ENCODE data around the gene STK11. TPM values are rescaled to one million over a fixed set of nuclear protein-coding genes. Genes with fewer than 3 reads are reported as not detected.

The STK11 gene
- total RNA-seq, 3 donors from 2014 or later = 32.8 to 55.0 (median 52.1) TPM

- intact Hi-C loops (cut with DNase I; ENCODE audit: low total_unique reads) = no loop called here
- H3K4me1 ChIP-seq = peaks cover 0 to 5% of the 10 kb centered on the region in 2 donors
- TF ChIP-seq POLR2AphosphoS5 (IDR thresholded peaks at IDR 0.05) (no peak), POLR2A (IDR thresholded peaks at IDR 0.05) (no peak), CTCF (IDR thresholded peaks at IDR 0.05) (no peak)
- no peak overlapping the region for H3K4me3 ChIP-seq
- no peak overlapping the region for H3K27ac ChIP-seq
- no peak for DNase-seq (ENCODE audit: low spot score in 2 of 2)
- H3K36me3 ChIP-seq = no peaks in the 10 kb centered on the region
- H3K9me3 ChIP-seq = no peaks in the 10 kb centered on the region
- H3K27me3 ChIP-seq = no peaks in the 10 kb centered on the region
Observed at GRCh38 chr19:1234051-1234954, 28.7 kb downstream of the STK11 start.

GRCh38 chr19:1234955-1235380 is 29.4 kb downstream of the STK11 start:
- no peak overlapping the region for H3K27ac ChIP-seq
- H3K4me1 ChIP-seq = peaks cover 0 to 5% of the 10 kb centered on the region in 2 donors
- TF ChIP-seq POLR2AphosphoS5 (IDR thresholded peaks at IDR 0.05) (no peak), CTCF (IDR thresholded peaks at IDR 0.05) (no peak), POLR2A (IDR thresholded peaks at IDR 0.05) (no peak)
- intact Hi-C loops (cut with DNase I; ENCODE audit: low total_unique reads) = no loop called here
- no peak overlapping the region for H3K4me3 ChIP-seq
- no peaks in the 10 kb centered on the region for H3K36me3 ChIP-seq
- no peak for DNase-seq (ENCODE audit: low spot score in 2 of 2)
- H3K9me3 ChIP-seq = no peaks in the 10 kb centered on the region
- no peaks in the 10 kb centered on the region for H3K27me3 ChIP-seq

GRCh38 chr19:1235625-1236538 is 30.3 kb downstream of the STK11 start:
- H3K9me3 ChIP-seq = no peaks in the 10 kb centered on the region
- H3K27me3 ChIP-seq = no peaks in the 10 kb centered on the region
- no peak for DNase-seq (ENCODE audit: low spot score in 2 of 2)
- H3K27ac ChIP-seq = no peak overlapping the region
- TF ChIP-seq POLR2A (IDR thresholded peaks at IDR 0.05) = no peak
- TF ChIP-seq CTCF (IDR thresholded peaks at IDR 0.05) = no peak
- TF ChIP-seq POLR2AphosphoS5 (IDR thresholded peaks at IDR 0.05) = no peak
- H3K4me1 ChIP-seq = peaks cover 3 to 7% of the 10 kb centered on the region in 2 donors
- H3K4me3 ChIP-seq = peak overlapping the region in 2 of 3 donors; percentile 64 to 87
- H3K36me3 ChIP-seq = no peaks in the 10 kb centered on the region
- intact Hi-C loops (cut with DNase I; ENCODE audit: low total_unique reads) = no loop called here

GRCh38 chr19:1236576-1236975 is 31.0 kb downstream of the STK11 start:
- Histone ChIP-seq H3K4me1 (peaks cover 8 to 10% of the 10 kb centered on the region in 2 donors), H3K4me3 (peak overlapping the region; percentile 47 to 87 (median 64)), H3K27me3 (no peaks in the 10 kb centered on the region), H3K27ac (peak overlapping the region in 1 of 2 donors; percentile 97), H3K36me3 (no peaks in the 10 kb centered on the region), H3K9me3 (no peaks in the 10 kb centered on the region)
- no peak for DNase-seq (ENCODE audit: low spot score in 2 of 2)
- TF ChIP-seq POLR2AphosphoS5 (IDR thresholded peaks at IDR 0.05) = no peak
- no peak for TF ChIP-seq POLR2A (IDR thresholded peaks at IDR 0.05)
- TF ChIP-seq CTCF (IDR thresholded peaks at IDR 0.05) = no peak
- intact Hi-C loops (cut with DNase I; ENCODE audit: low total_unique reads) = no loop called here

Measured in breast epithelium (tissue), 4 donors.